SJCRH30 (cell line): ENCODE measurements around the gene LRGUK. TPM values are rescaled to one million over a fixed set of nuclear protein-coding genes. Genes with fewer than 3 reads are reported as not detected.

Experiments
- DNase-seq, 2 experiments: peaks; one replicate each; pipeline ENCODE4 v3.0.0-alpha.2; 2015 to 2020
- H3K27ac ChIP-seq: fragments of 250-450 bp; sonication (Bioruptor Pico); 2 replicates; pipeline ENCODE4 v1.5.1; 2020; ENCODE audit warnings: mild to moderate bottlenecking, moderate library complexity
- H3K27me3 ChIP-seq: fragments of 250-450 bp; sonication (Bioruptor Pico); 2 replicates; pipeline ENCODE4 v1.5.1; 2020; ENCODE audit warnings: mild to moderate bottlenecking, moderate library complexity
- H3K36me3 ChIP-seq: fragments of 250-450 bp; sonication (Bioruptor Pico); 2 replicates; pipeline ENCODE4 v1.5.1; 2020; ENCODE audit warnings: mild to moderate bottlenecking, moderate library complexity
- H3K4me1 ChIP-seq: fragments of 250-450 bp; sonication (Bioruptor Pico); 2 replicates; pipeline ENCODE4 v1.5.1; 2020; ENCODE audit warnings: mild to moderate bottlenecking, moderate library complexity
- H3K4me3 ChIP-seq: fragments of 250-450 bp; sonication (Bioruptor Pico); 2 replicates; pipeline ENCODE4 v1.5.1; 2020; ENCODE audit warnings: mild to moderate bottlenecking, moderate library complexity
- H3K9me3 ChIP-seq: fragments of 250-450 bp; sonication (Bioruptor Pico); replicated peaks from 2 replicates; pipeline ENCODE4 v1.5.1; 2020; ENCODE audit warnings: mild to moderate bottlenecking, moderate library complexity
- total RNA-seq: library from RNA; depleted of rRNA; stranded (reverse); fragments of >200 nt; shearing (Covaris generic); gene quantifications from 2 replicates; pipeline ENCODE4 v1.2.3, GENCODE V29; 2014

The LRGUK gene
- total RNA-seq, 1 experiment from 2014 or later: 0.04 TPM

DNA sequence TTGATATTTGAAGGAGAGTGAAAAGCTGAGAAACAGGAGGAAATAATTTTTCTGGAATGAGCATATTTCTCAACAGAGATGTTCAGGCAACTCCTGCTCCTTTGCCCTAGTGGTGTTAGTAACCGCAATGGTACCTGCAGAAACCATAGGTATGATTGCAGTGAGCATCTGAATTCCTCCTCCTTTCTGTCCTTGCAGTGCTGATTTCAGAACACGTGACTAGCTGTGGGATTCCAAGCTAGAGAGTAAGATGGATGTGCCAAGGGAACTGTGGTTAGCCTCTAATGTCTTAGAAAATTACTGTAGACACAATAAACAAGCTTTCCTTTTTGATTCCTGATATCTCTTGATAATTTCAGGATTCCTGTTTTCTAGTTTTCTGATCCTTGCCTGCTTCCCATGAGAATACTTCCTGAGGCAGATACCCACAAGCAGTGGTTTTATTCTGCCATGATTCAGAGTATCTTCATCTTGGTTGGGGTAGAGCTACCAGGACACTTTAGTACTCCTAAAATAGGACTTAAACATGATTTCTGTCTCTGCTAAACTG is 27.5 kb downstream of the LRGUK start:
- Histone ChIP-seq H3K4me3 (no peak overlapping the region), H3K27me3 (no peaks in the 10 kb centered on the region; the same call in 1 of the 2 replicates), H3K36me3 (no peaks in the 10 kb centered on the region), H3K4me1 (no peaks in the 10 kb centered on the region), H3K9me3 (no peaks in the 10 kb centered on the region), H3K27ac (no peak overlapping the region)
- no peak for DNase-seq

- DNase-seq: no peak
- Histone ChIP-seq H3K9me3 (no peaks in the 10 kb centered on the region), H3K4me3 (no peak overlapping the region), H3K27ac (no peak overlapping the region), H3K27me3 (no peaks in the 10 kb centered on the region; the same call in 1 of the 2 replicates), H3K36me3 (no peaks in the 10 kb centered on the region), H3K4me1 (no peaks in the 10 kb centered on the region)
Observed at GRCh38 chr7:134155206-134155605, 28.1 kb downstream of the LRGUK start.

DNA sequence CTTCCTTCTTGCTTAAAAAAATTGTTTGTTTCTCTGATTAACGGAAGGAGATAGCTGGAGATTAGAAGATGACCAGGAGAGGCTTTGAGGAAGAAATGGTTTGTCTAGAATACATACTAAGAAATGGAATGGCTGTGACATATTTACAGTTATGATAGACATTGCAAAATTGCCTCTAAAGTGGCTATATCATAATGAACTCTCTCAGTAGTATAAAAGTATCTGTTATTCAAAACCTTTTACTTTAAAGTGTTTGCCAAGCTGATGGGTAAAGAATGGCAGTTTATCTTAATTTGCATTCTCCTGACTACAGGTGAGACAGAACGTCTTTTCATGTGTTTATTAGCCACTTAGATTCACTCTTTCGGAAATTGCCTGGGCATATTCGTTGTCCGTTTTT is 28.7 kb downstream of the LRGUK start:
- no peaks in the 10 kb centered on the region for H3K4me1 ChIP-seq
- H3K4me3 ChIP-seq: no peak overlapping the region
- no peaks in the 10 kb centered on the region; the same call in 1 of the 2 replicates for H3K27me3 ChIP-seq
- no peak overlapping the region for H3K27ac ChIP-seq
- no peak for DNase-seq
- H3K36me3 ChIP-seq: no peaks in the 10 kb centered on the region
- H3K9me3 ChIP-seq: no peaks in the 10 kb centered on the region

- no peaks in the 10 kb centered on the region for H3K9me3 ChIP-seq
- H3K27me3 ChIP-seq: no peaks in the 10 kb centered on the region
- peak in 1 of 2 experiments; percentile 5 for DNase-seq
- H3K4me1 ChIP-seq: no peaks in the 10 kb centered on the region
- no peak overlapping the region for H3K4me3 ChIP-seq
- H3K36me3 ChIP-seq: no peaks in the 10 kb centered on the region
- no peak overlapping the region for H3K27ac ChIP-seq
Observed at GRCh38 chr7:134165252-134165651, 38.1 kb downstream of the LRGUK start.

- H3K4me1 ChIP-seq: no peaks in the 10 kb centered on the region
- DNase-seq: no peak
- no peak overlapping the region for H3K4me3 ChIP-seq
- H3K9me3 ChIP-seq: no peaks in the 10 kb centered on the region
- H3K27me3 ChIP-seq: no peaks in the 10 kb centered on the region
- no peak overlapping the region for H3K27ac ChIP-seq
- H3K36me3 ChIP-seq: no peaks in the 10 kb centered on the region
Observed at GRCh38 chr7:134167250-134167649, 40.1 kb downstream of the LRGUK start.

- Histone ChIP-seq H3K36me3 (no peaks in the 10 kb centered on the region), H3K9me3 (no peaks in the 10 kb centered on the region), H3K4me3 (no peak overlapping the region), H3K27me3 (no peaks in the 10 kb centered on the region), H3K27ac (no peak overlapping the region), H3K4me1 (no peaks in the 10 kb centered on the region)
- no peak for DNase-seq
Observed at GRCh38 chr7:134167841-134168240, 40.7 kb downstream of the LRGUK start.

DNA sequence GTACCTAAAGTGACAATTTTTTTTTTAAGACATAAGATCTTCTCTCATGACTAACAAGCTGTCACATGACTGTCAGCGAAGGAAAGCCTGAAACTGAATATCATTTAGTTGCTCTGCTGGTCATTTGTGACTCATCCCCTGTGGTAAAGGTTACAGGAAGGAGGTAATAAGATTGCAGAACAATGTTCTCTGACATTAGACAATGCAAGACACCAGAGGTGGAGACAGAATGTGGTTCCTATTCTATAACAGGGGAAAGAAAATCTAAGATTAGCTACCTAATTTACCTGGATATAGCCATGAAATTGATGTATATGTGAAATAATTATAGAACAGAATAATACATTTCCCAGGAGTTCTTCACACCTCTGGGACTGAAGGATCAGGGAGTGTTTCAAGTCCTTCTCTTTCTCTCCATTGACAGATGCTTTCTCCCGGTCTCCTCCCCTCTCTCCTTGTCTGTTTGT is 47.7 kb downstream of the LRGUK start:
- no peaks in the 10 kb centered on the region for H3K36me3 ChIP-seq
- H3K4me3 ChIP-seq: no peak overlapping the region
- H3K27ac ChIP-seq: no peak overlapping the region
- H3K27me3 ChIP-seq: no peaks in the 10 kb centered on the region
- DNase-seq: peak in 1 of 2 experiments; percentile 25
- H3K9me3 ChIP-seq: peaks cover 7% of the 10 kb centered on the region
- H3K4me1 ChIP-seq: peaks cover 7% of the 10 kb centered on the region

DNA sequence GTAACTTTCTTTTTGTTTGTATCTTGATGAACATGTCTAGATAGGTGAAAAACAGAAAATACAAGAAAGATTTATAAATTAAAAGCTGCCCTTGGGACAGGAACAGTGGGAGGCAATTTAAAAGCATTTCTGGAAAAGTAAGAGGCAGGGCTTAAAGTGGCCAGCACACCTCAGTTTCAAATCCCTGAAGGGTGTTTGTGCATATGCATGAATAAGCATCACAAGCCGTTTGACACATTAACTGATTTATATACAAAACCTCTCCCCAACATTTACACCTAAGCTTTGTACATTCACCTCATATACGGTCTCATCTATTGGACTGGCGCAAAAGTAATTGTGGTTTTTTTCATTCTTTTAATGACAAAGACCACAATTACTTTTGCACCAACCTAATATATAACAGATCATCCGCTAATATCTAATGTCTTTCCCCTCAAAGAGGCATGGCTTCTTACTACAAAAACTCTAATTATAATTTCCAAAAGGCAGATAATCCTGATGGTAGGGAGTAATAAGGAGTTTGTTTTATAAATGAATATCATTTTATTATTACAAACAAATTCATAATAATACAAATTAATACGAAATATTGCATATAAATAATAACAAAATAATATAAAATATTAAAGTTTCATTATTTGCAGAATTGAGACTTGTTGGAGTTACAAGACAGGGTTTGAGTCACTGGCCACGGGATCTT is 48.3 kb downstream of the LRGUK start:
- no peak for DNase-seq
- peaks cover 7% of the 10 kb centered on the region for H3K4me1 ChIP-seq
- no peaks in the 10 kb centered on the region for H3K36me3 ChIP-seq
- H3K27ac ChIP-seq: no peak overlapping the region
- no peaks in the 10 kb centered on the region for H3K27me3 ChIP-seq
- H3K4me3 ChIP-seq: no peak overlapping the region
- H3K9me3 ChIP-seq: peaks cover 7% of the 10 kb centered on the region

DNA sequence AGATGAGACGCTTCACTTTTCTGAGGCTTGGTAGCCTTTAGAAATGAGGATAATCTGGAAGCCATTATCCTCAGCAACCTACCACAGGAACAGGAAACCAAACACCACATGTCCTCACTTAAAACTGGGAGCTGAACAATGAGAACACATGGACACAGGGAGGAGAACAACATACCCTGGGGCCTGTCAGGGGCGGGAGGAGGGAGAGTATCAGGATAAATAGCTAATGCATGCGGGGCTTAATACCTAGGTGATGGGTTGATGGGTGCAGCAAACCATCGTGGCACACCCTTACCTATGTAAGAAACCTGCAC is 48.9 kb downstream of the LRGUK start:
- Histone ChIP-seq H3K9me3 (peaks cover 7% of the 10 kb centered on the region), H3K36me3 (no peaks in the 10 kb centered on the region), H3K27me3 (no peaks in the 10 kb centered on the region), H3K4me3 (no peak overlapping the region), H3K4me1 (peaks cover 7% of the 10 kb centered on the region), H3K27ac (no peak overlapping the region)
- DNase-seq: no peak

- H3K4me3 ChIP-seq: no peak overlapping the region
- H3K27me3 ChIP-seq: no peaks in the 10 kb centered on the region
- no peak overlapping the region for H3K27ac ChIP-seq
- DNase-seq: no peak
- no peaks in the 10 kb centered on the region for H3K36me3 ChIP-seq
- H3K4me1 ChIP-seq: peaks cover 7% of the 10 kb centered on the region
- peaks cover 7% of the 10 kb centered on the region for H3K9me3 ChIP-seq
Observed at GRCh38 chr7:134179036-134180011, 52.2 kb downstream of the LRGUK start.

GRCh38 chr7:134180376-134180775 is 53.2 kb downstream of the LRGUK start:
- H3K4me3 ChIP-seq: no peak overlapping the region
- peaks cover 2% of the 10 kb centered on the region; the same call in 1 of the 2 replicates for H3K9me3 ChIP-seq
- no peaks in the 10 kb centered on the region for H3K36me3 ChIP-seq
- DNase-seq: no peak
- no peaks in the 10 kb centered on the region for H3K27me3 ChIP-seq
- no peak overlapping the region for H3K27ac ChIP-seq
- peaks cover under 1% of the 10 kb centered on the region; the same call in 1 of the 2 replicates for H3K4me1 ChIP-seq

DNA sequence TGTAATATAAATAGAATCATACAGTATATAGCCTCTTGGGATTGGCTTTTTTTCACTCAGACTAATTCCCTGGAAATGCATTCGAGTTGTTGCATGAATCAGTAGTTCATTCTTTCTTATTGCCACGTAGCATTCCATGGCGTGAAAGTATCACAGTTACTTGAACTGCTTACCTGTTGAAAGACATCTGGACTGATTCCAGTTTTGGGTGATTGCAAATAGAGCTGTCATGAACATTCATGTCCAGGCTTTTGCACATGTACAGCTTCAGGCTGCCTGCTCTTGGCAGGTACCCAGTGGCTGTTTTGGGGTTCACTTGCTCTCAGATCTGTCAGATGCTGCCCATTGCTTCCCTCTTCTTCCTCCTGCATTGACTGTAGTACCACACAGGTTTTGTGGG is 54.9 kb downstream of the LRGUK start:
- Histone ChIP-seq H3K27me3 (no peaks in the 10 kb centered on the region), H3K27ac (no peak overlapping the region), H3K4me3 (no peak overlapping the region), H3K4me1 (no peaks in the 10 kb centered on the region), H3K36me3 (no peaks in the 10 kb centered on the region), H3K9me3 (no peaks in the 10 kb centered on the region)
- no peak for DNase-seq

DNA sequence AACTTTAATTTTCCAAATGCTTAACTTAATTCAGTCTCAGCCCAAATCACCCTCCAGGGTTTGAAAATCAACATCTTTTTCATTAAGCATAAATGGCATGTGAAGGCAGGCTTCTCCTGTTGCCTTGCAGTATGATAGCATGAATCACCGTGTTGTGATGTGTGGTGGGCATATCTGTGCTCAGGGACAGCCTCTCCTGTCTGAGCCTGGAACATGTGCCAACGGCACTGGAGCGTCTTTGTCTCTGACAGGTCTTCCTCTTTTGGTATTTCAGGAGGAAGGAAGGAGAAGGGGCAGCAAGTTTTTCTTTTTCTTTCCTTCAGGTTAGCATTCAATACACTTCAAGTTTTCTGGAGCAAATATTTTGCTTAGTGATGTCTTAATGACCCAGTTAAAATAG is 57.6 kb downstream of the LRGUK start:
- Histone ChIP-seq H3K36me3 (no peaks in the 10 kb centered on the region), H3K4me3 (no peak overlapping the region), H3K27ac (no peak overlapping the region), H3K9me3 (no peaks in the 10 kb centered on the region), H3K4me1 (no peaks in the 10 kb centered on the region), H3K27me3 (no peaks in the 10 kb centered on the region)
- no peak for DNase-seq

DNA sequence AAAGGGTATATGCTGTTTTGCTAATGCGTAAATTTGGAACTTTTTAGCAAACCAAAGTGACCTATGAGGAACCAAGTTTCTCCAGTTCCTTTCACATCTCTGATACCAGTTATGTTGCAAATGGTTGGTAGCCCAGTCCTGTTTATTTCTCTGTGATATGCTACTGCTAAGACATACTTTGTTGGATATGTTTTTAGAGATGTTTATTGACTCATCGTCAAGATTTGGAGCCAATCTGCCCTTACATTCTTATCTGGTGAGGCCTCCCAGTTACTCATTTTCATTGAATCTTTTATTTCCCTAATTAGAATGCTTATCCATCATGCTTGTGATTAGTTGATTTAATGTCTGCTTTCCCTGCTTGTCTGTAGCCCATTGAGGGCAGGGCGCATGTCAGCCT is 58.9 kb downstream of the LRGUK start:
- Histone ChIP-seq H3K4me1 (no peaks in the 10 kb centered on the region), H3K27ac (no peak overlapping the region), H3K36me3 (no peaks in the 10 kb centered on the region), H3K4me3 (no peak overlapping the region), H3K27me3 (no peaks in the 10 kb centered on the region), H3K9me3 (no peaks in the 10 kb centered on the region)
- DNase-seq: no peak

DNA sequence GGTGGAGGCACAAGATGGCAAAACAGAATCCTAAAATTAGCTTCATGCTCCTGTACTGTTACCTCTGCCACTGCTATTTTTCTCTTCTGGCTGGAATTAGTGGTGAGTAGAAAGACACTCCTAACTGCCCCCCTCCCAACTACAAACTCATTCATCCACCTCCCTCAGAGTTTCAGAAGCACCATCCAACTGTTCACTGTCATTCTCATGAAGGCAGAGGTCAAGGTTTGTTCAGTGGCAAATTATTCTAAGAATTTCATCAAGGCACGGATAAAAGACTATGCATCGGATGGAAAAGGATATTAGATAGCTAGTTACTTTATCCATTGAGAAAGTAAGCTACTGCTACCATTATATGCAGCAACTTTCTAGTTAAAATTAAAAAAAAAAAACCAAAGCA is 59.7 kb downstream of the LRGUK start:
- no peaks in the 10 kb centered on the region for H3K27me3 ChIP-seq
- H3K27ac ChIP-seq: no peak overlapping the region
- no peak for DNase-seq
- no peaks in the 10 kb centered on the region for H3K4me1 ChIP-seq
- no peaks in the 10 kb centered on the region for H3K36me3 ChIP-seq
- no peaks in the 10 kb centered on the region for H3K9me3 ChIP-seq
- H3K4me3 ChIP-seq: no peak overlapping the region
